ENCODE data around the gene ITGA7.

ITGA7 gene

GRCh38 chr12:55707841-55708694, at the start of gene ITGA7:
ITGA7 (minus strand) TSS chr12:55707904; CDS start chr12:55707682, 222 bp downstream.
- no peak for TF ChIP-seq CTCF (IDR thresholded peaks at IDR 0.05; ENCODE audit: control insufficient read depth, extremely low read depth, insufficient read depth)
- DNase-seq (ENCODE audit: low read depth): no peak
- 0 out of 2 replicates have a peak within 1 kb of the TSS, but pooled peaks have one; percentile 9 for H3K4me3 ChIP-seq (ENCODE audit: low read depth, low read length)

- DNase-seq (ENCODE audit: low read depth): no peak
- no peak for TF ChIP-seq CTCF (IDR thresholded peaks at IDR 0.05; ENCODE audit: control insufficient read depth, extremely low read depth, insufficient read depth)
Measured at GRCh38 chr12:55755246-55755645, 47.5 kb upstream of the ITGA7 start.

GRCh38 chr12:55748230-55748993, 40.7 kb upstream of the ITGA7 start:
- TF ChIP-seq CTCF (IDR thresholded peaks at IDR 0.05; ENCODE audit: control insufficient read depth, extremely low read depth, insufficient read depth): no peak
- no peak overlapping the region for H3K4me3 ChIP-seq (ENCODE audit: low read depth, low read length)
- DNase-seq (ENCODE audit: low read depth): no peak

More at GRCh38 chr12:55755246-55755645, 47.5 kb upstream of the ITGA7 start:
- no peak overlapping the region for H3K4me3 ChIP-seq (ENCODE audit: low read depth, low read length)

- DNase-seq (ENCODE audit: low read depth): no peak
- TF ChIP-seq CTCF (IDR thresholded peaks at IDR 0.05; ENCODE audit: control insufficient read depth, extremely low read depth, insufficient read depth): no peak
- no peak overlapping the region for H3K4me3 ChIP-seq (ENCODE audit: low read depth, low read length)
Measured at GRCh38 chr12:55746913-55747231, 39.2 kb upstream of the ITGA7 start.

- no peak for DNase-seq (ENCODE audit: low read depth)
- no peak overlapping the region for H3K4me3 ChIP-seq (ENCODE audit: low read depth, low read length)
- no peak for TF ChIP-seq CTCF (IDR thresholded peaks at IDR 0.05; ENCODE audit: control insufficient read depth, extremely low read depth, insufficient read depth)
Measured at GRCh38 chr12:55746174-55746912, 38.6 kb upstream of the ITGA7 start.

GRCh38 chr12:55745361-55746173, 37.9 kb upstream of the ITGA7 start:
- H3K4me3 ChIP-seq (ENCODE audit: low read depth, low read length): no peak overlapping the region
- no peak for DNase-seq (ENCODE audit: low read depth)
- no peak for TF ChIP-seq CTCF (IDR thresholded peaks at IDR 0.05; ENCODE audit: control insufficient read depth, extremely low read depth, insufficient read depth)
